ENCODE results near the gene PANK3. TPM values are rescaled to one million over a fixed set of nuclear protein-coding genes. Genes with fewer than 3 reads are reported as not detected.
"Not testable (repeated sequence)": the region's sequence is repeated elsewhere in the genome, so short reads cannot be mapped to it uniquely, and the experiment has no call there.

The PANK3 gene
- total and polyA plus RNA-seq, 7 experiments from 2014 or later: 1.5 to 52.2 (median 36.0) TPM

- H3K4me3 ChIP-seq (ENCODE audit: low read length): peak overlapping the region; percentile 79
- no peaks in the 10 kb centered on the region for H3K9me3 ChIP-seq (ENCODE audit: control insufficient read depth in 2 of 3, low read length in 3 of 3)
- H3K27me3 ChIP-seq (ENCODE audit: control insufficient read depth in 2 of 2, insufficient read depth in 2 of 2, low read length in 2 of 2): no peaks in the 10 kb centered on the region
- peak overlapping the region; percentile 87 to 100 (median 97) for H3K27ac Mint-ChIP-seq
- DNase-seq (peak; percentile 90 to 96 (median 95)), ATAC-seq (peak; percentile 98)
- peaks cover 0 to 4% (median 0%) of the 10 kb centered on the region in 3 experiments for H3K36me3 ChIP-seq (ENCODE audit: control insufficient read depth in 2 of 3, insufficient read depth in 3 of 3, low read length in 3 of 3)
- peaks cover 0 to 6% (median 0%) of the 10 kb centered on the region in 11 donors for H3K9me3 Mint-ChIP-seq
- CTCF ChIA-PET: no interaction called here
- POLR2A ChIA-PET: interaction anchor here (0.6 to 2.8 kb wide), 8 partner anchors 11 to 1058 kb away, joined by 3 to 16 read pairs (median 4); partner anchors contain the start of genes DOCK2 and RARS1
- peak overlapping the region; percentile 83 for H3K27ac ChIP-seq (ENCODE audit: low read depth, low read length)
- H3K36me3 Mint-ChIP-seq: peaks cover 0 to 17% (median 5%) of the 10 kb centered on the region in 5 donors
- peak overlapping the region; percentile 88 to 100 (median 94) for H3K4me3 Mint-ChIP-seq
- H3K4me1 ChIP-seq (ENCODE audit: control insufficient read depth in 2 of 2, insufficient read depth in 2 of 2, low read length in 2 of 2): peaks cover 0 to 16% of the 10 kb centered on the region in 2 donors
- H3K4me1 Mint-ChIP-seq: peaks cover 19 to 48% (median 44%) of the 10 kb centered on the region in 7 donors
- H3K27me3 Mint-ChIP-seq: peaks cover 0 to 4% (median 0%) of the 10 kb centered on the region in 5 donors
- intact Hi-C loops (cut with micrococcal nuclease): loop anchor here (1.0 to 5.0 kb wide), 12 partner anchors 34 to 1059 kb away; partner anchors contain the start of genes RARS1 (in 2 of the 2), SPDL1 (in 2 of the 2), DOCK2 (in 1 of the 2) and FBLL1 (in 1 of the 2)
These were observed 489 bp upstream of the PANK3 start for GRCh38 chr5:168579488-168580226.

GRCh38 chr5:168578006-168578405, 1.2 kb downstream of the PANK3 start:
- peak overlapping the region; percentile 88 to 100 (median 94) for H3K4me3 Mint-ChIP-seq
- H3K27ac ChIP-seq (ENCODE audit: low read depth, low read length): peak overlapping the region; percentile 83
- no peaks in the 10 kb centered on the region for H3K27me3 ChIP-seq (ENCODE audit: control insufficient read depth in 2 of 2, insufficient read depth in 2 of 2, low read length in 2 of 2)
- peaks cover 0 to 17% (median 5%) of the 10 kb centered on the region in 5 donors for H3K36me3 Mint-ChIP-seq
- peaks cover 0 to 16% of the 10 kb centered on the region in 2 donors for H3K4me1 ChIP-seq (ENCODE audit: control insufficient read depth in 2 of 2, insufficient read depth in 2 of 2, low read length in 2 of 2)
- DNase-seq: peak in 2 of 9 donors; percentile 1 to 4
- no peaks in the 10 kb centered on the region for H3K9me3 ChIP-seq (ENCODE audit: control insufficient read depth in 2 of 3, low read length in 3 of 3)
- no peaks in the 10 kb centered on the region for H3K27me3 Mint-ChIP-seq
- ChIA-PET POLR2A (no interaction called here), CTCF (no interaction called here)
- no peak for ATAC-seq
- peaks cover 0 to 4% (median 0%) of the 10 kb centered on the region in 11 donors for H3K9me3 Mint-ChIP-seq
- H3K36me3 ChIP-seq (ENCODE audit: control insufficient read depth in 2 of 3, insufficient read depth in 3 of 3, low read length in 3 of 3): peaks cover 0 to 4% (median 0%) of the 10 kb centered on the region in 3 experiments
- H3K4me1 Mint-ChIP-seq: peaks cover 19 to 47% (median 43%) of the 10 kb centered on the region in 7 donors
- peak overlapping the region; percentile 76 to 100 (median 87) for H3K27ac Mint-ChIP-seq
- H3K4me3 ChIP-seq (ENCODE audit: low read length): peak overlapping the region; percentile 70
- intact Hi-C loops (cut with micrococcal nuclease): loop anchor here (2.0 to 5.0 kb wide), 6 partner anchors 49 to 351 kb away; partner anchors contain the start of genes FBLL1 (in 1 of the 2) and WWC1 (in 1 of the 2)

GRCh38 chr5:168575391-168576372, 3.5 kb downstream of the PANK3 start:
- Histone ChIP-seq H3K4me1 (ENCODE audit: control insufficient read depth in 2 of 2, insufficient read depth in 2 of 2, low read length in 2 of 2) (peaks cover 2 to 16% of the 10 kb centered on the region in 2 donors), H3K36me3 (ENCODE audit: control insufficient read depth in 2 of 3, insufficient read depth in 3 of 3, low read length in 3 of 3) (peaks cover 0 to 4% (median 0%) of the 10 kb centered on the region in 3 experiments), H3K27me3 (ENCODE audit: control insufficient read depth in 2 of 2, insufficient read depth in 2 of 2, low read length in 2 of 2) (no peaks in the 10 kb centered on the region), H3K27ac (ENCODE audit: low read depth, low read length) (no peak overlapping the region), H3K4me3 (ENCODE audit: low read length) (no peak overlapping the region), H3K9me3 (ENCODE audit: control insufficient read depth in 2 of 3, low read length in 3 of 3) (no peaks in the 10 kb centered on the region)
- no peaks in the 10 kb centered on the region for H3K27me3 Mint-ChIP-seq
- H3K4me3 Mint-ChIP-seq: peak overlapping the region in 7 of 10 donors; percentile 2 to 55 (median 25)
- H3K4me1 Mint-ChIP-seq: peaks cover 21 to 60% (median 52%) of the 10 kb centered on the region in 7 donors
- POLR2A ChIA-PET: no interaction called here
- intact Hi-C loops (cut with micrococcal nuclease): loop anchor here in 1 of 2 donors (5.0 kb wide), 3 partner anchors 63 to 348 kb away; no protein-coding TSS in a partner anchor
- ATAC-seq (no peak), DNase-seq (no peak)
- peaks cover 0 to 4% (median 0%) of the 10 kb centered on the region in 11 donors for H3K9me3 Mint-ChIP-seq
- CTCF ChIA-PET: no interaction called here
- H3K36me3 Mint-ChIP-seq: peaks cover 0 to 21% (median 13%) of the 10 kb centered on the region in 5 donors
- H3K27ac Mint-ChIP-seq: peak overlapping the region in 2 of 9 donors; percentile 15 to 26

- H3K9me3 ChIP-seq (ENCODE audit: control insufficient read depth in 2 of 3, low read length in 3 of 3); H3K27me3 Mint-ChIP-seq; H3K4me3 Mint-ChIP-seq; H3K9me3 Mint-ChIP-seq; POLR2A ChIA-PET; H3K27ac ChIP-seq (ENCODE audit: low read depth, low read length); H3K4me3 ChIP-seq (ENCODE audit: low read length); intact Hi-C loops (cut with micrococcal nuclease); H3K27me3 ChIP-seq (ENCODE audit: control insufficient read depth in 2 of 2, insufficient read depth in 2 of 2, low read length in 2 of 2); DNase-seq; CTCF ChIA-PET; H3K36me3 ChIP-seq (ENCODE audit: control insufficient read depth in 2 of 3, insufficient read depth in 3 of 3, low read length in 3 of 3); ATAC-seq; H3K27ac Mint-ChIP-seq: not testable (repeated sequence)
- H3K4me1 Mint-ChIP-seq: peaks cover 19 to 58% (median 46%) of the 10 kb centered on the region in 7 donors
- H3K4me1 ChIP-seq (ENCODE audit: control insufficient read depth in 2 of 2, insufficient read depth in 2 of 2, low read length in 2 of 2): peaks cover 2 to 10% of the 10 kb centered on the region in 2 donors
- H3K36me3 Mint-ChIP-seq: peaks cover 0 to 22% (median 13%) of the 10 kb centered on the region in 5 donors
These were observed 5.0 kb downstream of the PANK3 start for GRCh38 chr5:168574156-168574555.

- H3K27me3 ChIP-seq (ENCODE audit: control insufficient read depth in 2 of 2, insufficient read depth in 2 of 2, low read length in 2 of 2); H3K27me3 Mint-ChIP-seq; intact Hi-C loops (cut with micrococcal nuclease); H3K4me3 ChIP-seq (ENCODE audit: low read length); H3K4me3 Mint-ChIP-seq; POLR2A ChIA-PET; ATAC-seq; CTCF ChIA-PET; H3K9me3 ChIP-seq (ENCODE audit: control insufficient read depth in 2 of 3, low read length in 3 of 3); H3K9me3 Mint-ChIP-seq; DNase-seq; H3K36me3 ChIP-seq (ENCODE audit: control insufficient read depth in 2 of 3, insufficient read depth in 3 of 3, low read length in 3 of 3); H3K27ac ChIP-seq (ENCODE audit: low read depth, low read length); H3K27ac Mint-ChIP-seq: not testable (repeated sequence)
- H3K4me1 ChIP-seq (ENCODE audit: control insufficient read depth in 2 of 2, insufficient read depth in 2 of 2, low read length in 2 of 2): peaks cover 2 to 10% of the 10 kb centered on the region in 2 donors
- Mint-ChIP-seq H3K4me1 (peaks cover 19 to 58% (median 47%) of the 10 kb centered on the region in 7 donors), H3K36me3 (peaks cover 0 to 22% (median 14%) of the 10 kb centered on the region in 5 donors)
These were observed 5.5 kb downstream of the PANK3 start for GRCh38 chr5:168573663-168574062.
